GM19455 (cell line): ENCODE data around the gene KRTAP5-7.
"Not testable (repeated sequence)": the region's sequence is repeated elsewhere in the genome, so short reads cannot be mapped to it uniquely, and the experiment has no call there.

Experiments used
- ATAC-seq: cut with Tn5 transposase; IDR thresholded peaks from one replicate; pipeline ENCODE4 v1.9.1; 2021; ENCODE audit not compliant: unreplicated experiment

KRTAP5-7 gene

GRCh38 chr11:71532036-71532610 is 5.1 kb downstream of the KRTAP5-7 start:
- no peak for ATAC-seq

- not testable (repeated sequence) for ATAC-seq
These were observed 7.9 kb downstream of the KRTAP5-7 start for GRCh38 chr11:71534711-71535608.

GRCh38 chr11:71535825-71536224 is 8.8 kb downstream of the KRTAP5-7 start:
- ATAC-seq, result no peak

GRCh38 chr11:71537537-71537936 is 10.5 kb downstream of the KRTAP5-7 start:
- no peak for ATAC-seq

- ATAC-seq, result not testable (repeated sequence)
These were observed 11.1 kb downstream of the KRTAP5-7 start, which contains the start of gene KRTAP5-8 for GRCh38 chr11:71537977-71538665. Gene KRTAP5-8 (plus strand): TSS chr11:71538025. CDS start chr11:71538056, 31 bp downstream.

- no peak for ATAC-seq
These were observed 11.6 kb downstream of the KRTAP5-7 start for GRCh38 chr11:71538666-71538990.

GRCh38 chr11:71539017-71539416 is 11.9 kb downstream of the KRTAP5-7 start:
- no peak for ATAC-seq

GRCh38 chr11:71539971-71540370 is 12.9 kb downstream of the KRTAP5-7 start:
- not testable (repeated sequence) for ATAC-seq

- not testable (repeated sequence) for ATAC-seq
These were observed 13.6 kb downstream of the KRTAP5-7 start for GRCh38 chr11:71540521-71541304.

GRCh38 chr11:71542382-71542781 is 15.3 kb downstream of the KRTAP5-7 start:
- ATAC-seq, result no peak

- no peak for ATAC-seq
These were observed 16.1 kb downstream of the KRTAP5-7 start for GRCh38 chr11:71542879-71543777.

- no peak for ATAC-seq
These were observed 16.8 kb downstream of the KRTAP5-7 start for GRCh38 chr11:71543866-71544265.

- no peak for ATAC-seq
These were observed 17.6 kb downstream of the KRTAP5-7 start for GRCh38 chr11:71544525-71545214.

GRCh38 chr11:71545405-71545966 is 18.4 kb downstream of the KRTAP5-7 start:
- no peak for ATAC-seq

- ATAC-seq, result no peak
These were observed 21.1 kb downstream of the KRTAP5-7 start, which contains the start of gene KRTAP5-9 for GRCh38 chr11:71548120-71548519. Gene KRTAP5-9 (plus strand): TSS chr11:71548420. CDS start chr11:71548658, 238 bp downstream.

GRCh38 chr11:71548716-71549151 is 21.7 kb downstream of the KRTAP5-7 start:
- no peak for ATAC-seq

GRCh38 chr11:71551711-71552110 is 24.6 kb downstream of the KRTAP5-7 start:
- ATAC-seq, result no peak

- ATAC-seq, result no peak
These were observed 27.9 kb downstream of the KRTAP5-7 start for GRCh38 chr11:71554996-71555395.

- ATAC-seq, result no peak
These were observed 28.4 kb downstream of the KRTAP5-7 start for GRCh38 chr11:71555508-71555907.
